Breast epithelium (tissue), 3 donors: ENCODE measurements around the gene INPP5F.
"Not testable (repeated sequence)": the region's sequence is repeated elsewhere in the genome, so short reads cannot be mapped to it uniquely, and the experiment has no call there.

Experiments used
- CTCF ChIP-seq, 3 donors: fragments of 450-650 bp; IDR thresholded peaks; one replicate each; pipeline ENCODE4 v1.5.1; 2016 to 2017; ENCODE audit warnings: antibody characterized with exemption in 3 of 3, mild to moderate bottlenecking in 3 of 3, moderate library complexity in 3 of 3
- POLR2AphosphoS5 ChIP-seq, 3 donors: sonication (generic); formaldehyde crosslinking; IDR thresholded peaks; one replicate each; pipeline ENCODE4 v1.6.1; 2017; ENCODE audit warnings: antibody characterized with exemption in 3 of 3

GRCh38 chr10:119869398-119869797, 143.5 kb downstream of the INPP5F start:
- not testable (repeated sequence) for TF ChIP-seq CTCF, POLR2AphosphoS5 (IDR thresholded peaks at IDR 0.05)
